ENCODE results near the gene GYS1.

The GYS1 gene

DNA sequence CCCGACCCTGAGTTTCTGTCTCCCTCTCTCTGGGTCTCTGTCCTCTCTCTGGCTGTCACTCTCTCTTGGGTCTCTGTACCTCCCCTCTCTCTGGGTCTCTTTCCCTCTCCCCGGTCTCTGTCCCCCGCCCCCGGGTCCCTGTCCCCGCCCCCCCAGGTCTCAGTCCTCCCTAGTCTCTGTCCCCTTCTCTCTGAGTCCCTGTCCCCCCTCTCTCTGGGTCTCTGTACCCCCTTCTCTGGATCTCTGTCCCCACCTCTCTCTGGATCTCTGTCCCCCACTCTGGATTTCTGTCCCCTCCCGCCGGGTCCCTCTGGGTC lies 30.3 kb downstream of the GYS1 start:
- DNase-seq, result no peak

DNA sequence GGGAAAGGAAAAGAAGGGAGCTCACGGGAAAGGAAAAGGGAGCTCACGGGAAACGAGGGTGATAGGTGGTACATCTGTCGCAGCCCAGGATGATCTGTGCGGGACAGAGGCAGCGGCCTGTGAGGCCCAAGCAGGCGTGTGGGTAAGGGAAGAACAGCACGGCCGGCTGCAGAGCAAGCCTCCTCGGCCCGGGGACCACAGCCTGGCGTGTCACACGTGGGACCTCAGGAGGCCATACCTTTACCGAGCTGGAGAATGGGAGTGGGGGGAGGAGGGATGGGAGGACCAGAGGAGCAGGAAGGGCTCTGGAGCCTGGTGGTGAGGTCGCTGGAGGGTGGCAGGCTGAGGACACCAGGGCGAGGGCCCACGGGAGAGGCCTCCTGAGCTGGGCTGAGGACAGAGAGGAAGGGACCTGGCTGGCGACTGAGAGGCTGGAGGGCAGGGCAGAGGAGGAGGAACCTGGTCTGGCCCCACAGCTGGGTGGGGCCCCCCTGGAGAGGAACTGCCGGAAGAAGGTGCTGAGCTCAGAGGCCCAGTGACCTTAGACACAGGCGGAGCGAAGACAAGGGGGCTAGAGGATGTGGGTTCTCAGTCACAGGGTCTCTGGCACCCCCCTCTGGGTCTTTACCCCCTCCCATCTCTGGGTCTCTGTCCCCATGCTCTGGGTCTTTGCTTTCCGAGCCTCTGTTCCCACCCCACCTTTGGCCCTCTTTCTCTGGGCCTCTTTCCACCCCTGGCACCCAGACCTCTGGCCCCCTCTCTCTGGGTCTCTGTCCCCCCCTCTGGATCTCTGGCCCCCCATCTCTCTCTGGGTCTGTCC lies 30.9 kb downstream of the GYS1 start:
- DNase-seq, result no peak

- no peak for DNase-seq
Measured at GRCh38 chr19:48961673-48962028, 31.5 kb downstream of the GYS1 start.

DNA sequence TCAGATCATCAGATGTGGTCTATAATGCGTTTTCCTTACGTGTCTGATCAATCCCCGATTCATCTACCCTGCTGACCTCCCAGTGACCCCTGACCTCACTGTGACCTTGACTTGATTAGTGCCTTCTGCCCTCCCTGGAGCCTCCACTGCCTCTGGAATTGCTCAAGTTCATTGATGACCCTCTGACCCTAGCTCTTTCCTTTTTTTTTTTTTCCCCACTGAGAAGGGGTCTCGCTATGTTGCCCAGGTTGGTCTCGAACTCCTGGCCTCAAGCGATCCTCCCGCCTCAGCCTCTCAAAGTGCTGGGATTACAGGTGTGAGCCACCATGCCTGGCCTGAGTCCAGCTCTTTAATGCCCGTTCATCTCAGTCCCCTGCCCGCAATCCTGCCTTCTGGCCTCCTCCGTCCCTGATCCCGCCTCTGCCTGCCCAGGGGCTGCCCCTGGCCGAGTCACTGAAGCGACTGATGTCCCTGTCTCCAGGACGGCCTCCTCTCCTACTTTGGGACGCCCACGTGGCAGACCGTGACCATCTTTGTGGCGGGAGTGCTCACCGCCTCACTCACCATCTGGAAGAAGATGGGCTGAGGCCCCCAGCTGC lies 32.0 kb downstream of the GYS1 start:
- no peak for DNase-seq

GRCh38 chr19:48959341-48960239 lies 33.5 kb downstream of the GYS1 start:
- DNase-seq, result no peak

DNA sequence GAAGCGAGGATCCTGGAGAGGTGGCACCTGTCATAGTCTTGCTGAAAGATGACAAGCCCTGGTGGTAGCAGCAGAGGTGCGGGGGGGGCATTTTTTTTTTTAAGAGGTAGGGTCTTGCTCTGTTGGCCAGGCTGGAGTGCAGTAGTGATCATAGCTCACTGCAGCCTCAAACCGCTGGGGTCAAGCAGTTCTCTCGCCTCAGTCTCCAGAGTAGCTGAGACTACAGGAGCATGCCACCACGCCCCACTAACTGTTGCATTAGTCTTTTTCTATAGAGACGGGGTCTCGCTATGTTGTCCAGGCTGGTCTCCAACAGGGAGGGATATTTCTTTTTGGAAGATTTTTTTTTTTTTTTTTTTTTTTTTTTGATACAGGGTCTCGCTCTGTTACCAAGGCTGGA lies 35.1 kb downstream of the GYS1 start:
- no peak for DNase-seq

DNA sequence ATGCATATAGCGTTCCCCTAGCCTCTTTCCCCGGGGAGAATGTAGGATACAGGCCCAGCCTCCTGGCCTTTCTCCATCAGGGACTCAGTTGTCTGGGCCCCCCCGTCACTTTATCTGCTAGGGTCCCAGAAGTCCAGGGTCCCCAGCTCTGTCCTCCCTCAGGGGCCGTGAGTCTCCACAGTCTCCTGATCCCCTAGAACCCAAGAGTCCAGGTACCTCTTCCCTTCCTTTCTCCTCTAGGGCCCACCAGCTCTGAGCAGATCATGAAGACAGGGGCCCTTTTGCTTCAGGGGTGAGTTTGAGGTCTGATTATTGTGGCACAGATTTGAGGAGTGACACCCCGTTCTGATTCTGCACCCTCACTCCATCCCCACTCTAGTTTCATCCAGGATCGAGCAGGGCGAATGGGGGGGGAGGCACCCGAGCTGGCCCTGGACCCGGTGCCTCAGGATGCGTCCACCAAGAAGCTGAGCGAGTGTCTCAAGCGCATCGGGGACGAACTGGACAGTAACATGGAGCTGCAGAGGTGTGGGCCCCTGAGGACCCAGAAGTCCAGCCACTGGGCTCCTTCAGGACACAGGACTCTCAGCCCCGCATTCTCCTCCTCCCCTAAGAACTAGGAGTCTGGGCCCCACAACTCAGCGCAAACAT lies 37.7 kb downstream of the GYS1 start:
- no peak for DNase-seq

DNA sequence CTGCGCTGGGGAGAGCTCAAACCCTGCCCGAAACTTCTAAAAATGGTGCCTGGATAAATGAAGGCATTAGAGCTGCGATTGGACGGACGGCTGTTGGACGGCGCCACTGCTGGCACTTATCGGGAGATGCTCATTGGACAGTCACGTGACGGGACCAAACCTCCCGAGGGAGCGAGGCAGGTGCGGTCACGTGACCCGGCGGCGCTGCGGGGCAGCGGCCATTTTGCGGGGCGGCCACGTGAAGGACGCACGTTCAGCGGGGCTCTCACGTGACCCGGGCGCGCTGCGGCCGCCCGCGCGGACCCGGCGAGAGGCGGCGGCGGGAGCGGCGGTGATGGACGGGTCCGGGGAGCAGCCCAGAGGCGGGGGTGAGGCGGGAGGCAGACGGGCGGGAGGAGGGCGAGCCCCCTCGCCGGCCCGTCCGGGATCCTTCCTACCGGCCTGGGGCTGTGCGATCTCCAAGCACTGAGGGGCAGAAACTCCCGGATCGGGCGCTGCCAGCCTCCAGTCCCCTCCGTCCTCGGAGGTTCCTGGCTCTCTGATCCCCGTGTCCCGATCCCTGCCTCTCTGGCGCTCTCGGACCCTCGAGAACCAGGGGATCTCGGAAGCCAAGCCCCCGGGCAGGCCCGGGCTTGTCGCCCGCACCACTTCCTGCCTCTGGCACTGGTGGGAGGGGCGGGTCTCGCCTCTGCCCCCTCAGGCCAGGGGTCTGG lies 38.4 kb downstream of the GYS1 start, which contains the start of gene BAX:
BAX (plus strand) TSS at position 281 of the 713 bp plus-strand sequence; CDS start at position 335, 54 bp downstream.
- peak; percentile 97 for DNase-seq

DNA sequence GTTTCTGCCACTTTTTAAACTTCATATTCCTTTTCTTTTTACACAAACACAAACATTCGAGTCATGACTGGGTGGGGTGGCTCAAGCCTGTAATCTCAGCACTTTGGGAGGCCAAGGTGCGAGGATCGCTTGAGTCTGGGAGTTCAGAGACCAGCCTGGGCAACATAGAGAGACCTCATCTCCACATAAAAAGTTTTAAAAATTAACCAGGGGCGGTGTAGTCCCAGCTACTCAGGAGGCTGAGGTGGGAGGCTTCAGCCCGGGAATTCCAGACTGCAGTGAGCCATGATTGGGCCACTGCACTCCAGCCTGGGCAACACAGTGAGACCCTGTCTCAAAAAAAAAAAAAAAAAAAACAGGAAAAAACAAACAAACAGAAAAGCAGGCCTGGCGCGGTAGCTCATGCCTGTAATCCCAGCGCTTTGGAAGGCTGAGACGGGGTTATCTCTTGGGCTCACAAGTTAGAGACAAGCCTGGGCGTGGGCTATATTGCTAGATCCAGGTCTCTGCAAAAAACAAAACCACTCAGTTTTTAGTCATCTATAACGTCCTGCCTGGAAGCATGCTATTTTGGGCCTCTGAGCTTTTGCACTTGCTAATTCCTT lies 39.0 kb downstream of the GYS1 start:
- DNase-seq, result no peak

DNA sequence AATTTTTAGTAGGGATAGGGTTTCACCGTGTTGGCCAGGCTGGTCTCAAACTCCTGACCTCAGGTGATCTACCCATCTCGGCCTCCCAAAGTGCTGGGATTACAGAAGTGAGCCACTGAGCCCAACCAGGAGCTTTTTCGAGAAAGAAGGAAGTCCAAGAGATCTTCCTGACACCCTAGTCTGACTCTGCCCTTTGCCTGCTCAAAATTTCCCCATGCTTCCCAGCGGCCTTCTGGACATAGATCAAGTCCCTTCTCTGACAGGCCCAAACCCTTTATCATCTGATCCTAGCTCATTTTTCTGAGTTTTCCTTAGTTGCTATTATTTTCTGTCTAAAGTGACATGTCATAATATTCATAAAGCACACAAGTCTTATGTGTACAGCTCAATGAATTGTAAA lies 40.0 kb downstream of the GYS1 start:
- DNase-seq, result no peak

GRCh38 chr19:48950830-48951519 lies 42.1 kb downstream of the GYS1 start:
- no peak for DNase-seq

DNA sequence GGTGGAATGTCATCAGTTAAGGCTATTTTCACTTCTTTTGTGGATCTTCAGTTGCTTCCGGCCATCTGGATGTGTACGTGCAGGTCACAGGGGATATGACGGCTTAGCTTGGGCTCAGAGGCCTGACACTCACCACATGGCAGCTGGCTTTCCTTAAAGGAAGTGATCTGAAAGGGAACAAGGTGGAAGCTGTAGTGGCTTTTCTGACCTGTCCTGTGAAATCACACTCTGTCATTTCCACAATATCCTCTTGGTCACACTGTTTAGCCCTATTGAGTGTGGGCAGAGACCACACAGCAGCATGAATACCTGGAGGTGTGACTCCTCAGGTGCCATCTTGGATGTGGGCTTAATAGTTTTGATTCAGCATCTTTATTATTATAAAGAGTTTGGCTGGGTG lies 43.0 kb downstream of the GYS1 start:
- DNase-seq, result no peak

DNA sequence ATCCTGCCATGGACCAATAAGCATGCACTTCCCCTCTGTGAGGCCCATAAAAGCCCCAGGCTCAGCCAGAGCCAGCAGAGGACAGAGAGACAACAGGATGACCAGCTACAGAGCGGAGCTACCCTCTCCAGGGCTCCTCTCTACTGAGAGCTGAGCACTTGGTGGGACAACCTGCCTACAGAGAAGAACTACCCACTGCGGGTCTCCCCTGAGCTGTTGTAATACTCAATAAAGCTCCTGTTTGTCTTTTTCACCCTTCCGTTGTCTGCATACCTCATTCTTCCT lies 45.9 kb downstream of the GYS1 start:
- DNase-seq, result no peak

GRCh38 chr19:48946463-48947257 lies 46.4 kb downstream of the GYS1 start:
- DNase-seq, result no peak

- no peak for DNase-seq
Measured at GRCh38 chr19:48945817-48946216, 47.3 kb downstream of the GYS1 start.

GRCh38 chr19:48945415-48945814 lies 47.7 kb downstream of the GYS1 start:
- no peak for DNase-seq

GRCh38 chr19:48943081-48943480 lies 50.0 kb downstream of the GYS1 start:
- no peak for DNase-seq

- no peak for DNase-seq
Measured at GRCh38 chr19:48940902-48941301, 52.2 kb downstream of the GYS1 start.

DNA sequence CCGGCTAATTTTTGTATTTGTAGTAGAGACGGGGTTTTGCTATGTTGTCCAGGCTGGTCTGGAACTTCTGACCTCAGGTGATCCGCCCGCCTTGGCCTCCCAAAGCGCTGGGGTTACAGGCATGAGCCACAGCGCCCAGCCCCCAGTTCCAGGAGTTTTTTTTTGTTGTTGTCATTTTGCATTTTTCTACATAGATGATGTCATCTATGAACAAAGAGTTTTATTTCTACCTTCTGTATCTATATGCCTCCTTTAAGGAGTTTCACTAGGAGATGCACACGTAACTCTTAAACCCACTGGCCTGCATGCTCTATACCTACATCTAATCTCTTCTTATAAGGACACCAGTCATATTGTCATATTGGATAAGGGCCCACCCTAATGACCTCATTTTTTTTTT lies 54.9 kb downstream of the GYS1 start:
- DNase-seq, result no peak

DNA sequence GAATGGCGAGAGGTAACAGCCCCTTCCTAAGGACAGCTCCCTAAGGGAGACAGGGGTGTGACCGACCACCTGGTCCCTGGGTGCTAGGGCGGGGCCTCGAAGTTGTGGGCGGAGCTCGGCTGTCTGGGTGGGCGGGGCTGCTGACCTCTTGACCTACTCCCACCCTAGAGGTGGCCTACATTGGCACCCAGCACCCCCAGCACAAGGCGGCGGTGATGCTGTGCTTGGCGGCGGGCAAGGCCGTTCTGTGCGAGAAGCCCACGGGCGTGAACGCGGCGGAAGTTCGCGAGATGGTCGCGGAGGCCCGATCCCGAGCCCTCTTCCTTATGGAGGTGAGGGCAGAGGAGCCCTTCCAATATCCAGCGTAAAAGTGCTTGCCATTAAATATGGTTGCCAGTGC lies 57.2 kb downstream of the GYS1 start:
- no peak for DNase-seq

DNA sequence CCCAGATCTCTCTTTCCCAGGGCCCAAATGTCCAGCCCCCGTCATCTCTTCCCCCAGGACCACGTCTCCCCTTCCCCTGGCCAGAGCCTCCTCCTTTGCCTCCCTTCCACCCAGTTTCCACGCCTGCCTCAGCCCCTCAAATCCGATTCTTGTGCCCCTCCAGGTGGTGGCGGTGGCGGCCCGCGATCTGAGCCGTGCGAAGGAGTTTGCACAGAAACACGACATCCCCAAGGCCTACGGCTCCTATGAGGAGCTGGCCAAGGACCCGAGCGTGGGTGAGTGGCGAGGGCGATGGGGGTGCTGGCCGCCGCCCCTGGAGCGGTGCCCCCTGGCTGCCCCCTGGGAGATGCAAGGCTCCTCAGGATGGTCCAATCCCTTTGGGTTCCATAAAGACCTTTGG lies 58.3 kb downstream of the GYS1 start:
- DNase-seq, result no peak

Data from NCI-H1105 treated with DMSO at 0.1 percent for 48 hours (cell line).